A549 (cell line): ENCODE data around the gene SLC2A13.
A peak's percentile ranks its signal among the peaks of the same experiment; 100 is the strongest.

ENCODE experiments used
- CHD4 ChIP-seq: fragments of 200-600 bp; sonication (generic); IDR thresholded peaks from 2 replicates; pipeline ENCODE4 v1.6.1; 2016; ENCODE audit warnings: antibody characterized with exemption, mild to moderate bottlenecking, borderline replicate concordance
- HMGXB4 ChIP-seq: fragments of 250-450 bp; sonication (Bioruptor Pico); IDR thresholded peaks from 2 replicates; pipeline ENCODE4 v1.5.0; 2021; ENCODE audit warnings: mild to moderate bottlenecking, moderate library complexity, borderline replicate concordance
- KDM5A ChIP-seq: fragments of 200-600 bp; sonication (generic); IDR thresholded peaks from 2 replicates; pipeline ENCODE4 v1.6.1; 2016; ENCODE audit warnings: antibody characterized with exemption, mild to moderate bottlenecking
- MAX ChIP-seq: IDR thresholded peaks from 2 replicates; pipeline ENCODE4 v1.6.1; 2012
- MAZ ChIP-seq: fragments of 150-350 bp; IDR thresholded peaks from 2 replicates; pipeline ENCODE4 v1.6.1; 2014; ENCODE audit warnings: antibody characterized with exemption, low read depth, low read length, borderline replicate concordance
- NR3C1 ChIP-seq: fragments of >200 bp; sonication (Bioruptor Twin); formaldehyde crosslinking; IDR thresholded peaks from 3 replicates; pipeline ENCODE4 v1.6.1; 2017
- POLR2A ChIP-seq: IDR thresholded peaks from 2 replicates; pipeline ENCODE4 v1.6.1; 2012; ENCODE audit warnings: mild to moderate bottlenecking, low read length
- RAD21 ChIP-seq, 2 experiments: fragments of >200 bp in 1 of 2; sonication (Bioruptor Twin) in 1 of 2; formaldehyde crosslinking in 1 of 2; IDR thresholded peaks in 1 of 2; conservative IDR thresholded peaks in 1 of 2; 2 replicates in 1 of 2; 3 replicates in 1 of 2; pipeline ENCODE4 v1.6.1; 2012 to 2018; ENCODE audit warnings: inconsistent platforms in 1 of 2
- SMC3 ChIP-seq: fragments of >200 bp; sonication (Bioruptor Twin); formaldehyde crosslinking; IDR thresholded peaks from 3 replicates; pipeline ENCODE4 v1.6.1; 2018; ENCODE audit warnings: inconsistent platforms
- SREBF2 ChIP-seq: fragments of 450-650 bp; IDR thresholded peaks from 2 replicates; pipeline ENCODE4 v1.6.1; 2014; ENCODE audit warnings: mild to moderate bottlenecking, moderate library complexity
- TF ChIP-seq, protein P1 (sequence below): fragments of 450-650 bp; IDR thresholded peaks from 2 replicates; pipeline ENCODE4 v1.6.1; 2014; ENCODE audit warnings: antibody characterized with exemption
- TF ChIP-seq, protein P2 (sequence below): IDR thresholded peaks from 2 replicates; pipeline ENCODE4 v1.6.1; 2012; ENCODE audit warnings: low read depth, borderline replicate concordance
- TF ChIP-seq, protein P3 (sequence below): fragments of >200 bp; sonication (Bioruptor Twin); formaldehyde crosslinking; IDR thresholded peaks from 3 replicates; pipeline ENCODE4 v1.5.1; 2016

- TF ChIP-seq CHD4 (no peak), SREBF2 (no peak), SMC3 (no peak), NR3C1 (no peak), POLR2A (no peak), MAZ (no peak), KDM5A (no peak), HMGXB4 (CRISPR knock-in tag) (no peak), RAD21 (conservative IDR thresholded peaks at IDR 0.05 in 1 of 2, IDR thresholded peaks at IDR 0.05 in 1 of 2) (no peak), MAX (peak; percentile 42; the same call in 1 of the 2 replicates)
- TF ChIP-seq, protein P1, sequence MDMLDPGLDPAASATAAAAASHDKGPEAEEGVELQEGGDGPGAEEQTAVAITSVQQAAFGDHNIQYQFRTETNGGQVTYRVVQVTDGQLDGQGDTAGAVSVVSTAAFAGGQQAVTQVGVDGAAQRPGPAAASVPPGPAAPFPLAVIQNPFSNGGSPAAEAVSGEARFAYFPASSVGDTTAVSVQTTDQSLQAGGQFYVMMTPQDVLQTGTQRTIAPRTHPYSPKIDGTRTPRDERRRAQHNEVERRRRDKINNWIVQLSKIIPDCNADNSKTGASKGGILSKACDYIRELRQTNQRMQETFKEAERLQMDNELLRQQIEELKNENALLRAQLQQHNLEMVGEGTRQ: no peak
- TF ChIP-seq, protein P2, sequence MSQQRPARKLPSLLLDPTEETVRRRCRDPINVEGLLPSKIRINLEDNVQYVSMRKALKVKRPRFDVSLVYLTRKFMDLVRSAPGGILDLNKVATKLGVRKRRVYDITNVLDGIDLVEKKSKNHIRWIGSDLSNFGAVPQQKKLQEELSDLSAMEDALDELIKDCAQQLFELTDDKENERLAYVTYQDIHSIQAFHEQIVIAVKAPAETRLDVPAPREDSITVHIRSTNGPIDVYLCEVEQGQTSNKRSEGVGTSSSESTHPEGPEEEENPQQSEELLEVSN: no peak
- TF ChIP-seq, protein P3, sequence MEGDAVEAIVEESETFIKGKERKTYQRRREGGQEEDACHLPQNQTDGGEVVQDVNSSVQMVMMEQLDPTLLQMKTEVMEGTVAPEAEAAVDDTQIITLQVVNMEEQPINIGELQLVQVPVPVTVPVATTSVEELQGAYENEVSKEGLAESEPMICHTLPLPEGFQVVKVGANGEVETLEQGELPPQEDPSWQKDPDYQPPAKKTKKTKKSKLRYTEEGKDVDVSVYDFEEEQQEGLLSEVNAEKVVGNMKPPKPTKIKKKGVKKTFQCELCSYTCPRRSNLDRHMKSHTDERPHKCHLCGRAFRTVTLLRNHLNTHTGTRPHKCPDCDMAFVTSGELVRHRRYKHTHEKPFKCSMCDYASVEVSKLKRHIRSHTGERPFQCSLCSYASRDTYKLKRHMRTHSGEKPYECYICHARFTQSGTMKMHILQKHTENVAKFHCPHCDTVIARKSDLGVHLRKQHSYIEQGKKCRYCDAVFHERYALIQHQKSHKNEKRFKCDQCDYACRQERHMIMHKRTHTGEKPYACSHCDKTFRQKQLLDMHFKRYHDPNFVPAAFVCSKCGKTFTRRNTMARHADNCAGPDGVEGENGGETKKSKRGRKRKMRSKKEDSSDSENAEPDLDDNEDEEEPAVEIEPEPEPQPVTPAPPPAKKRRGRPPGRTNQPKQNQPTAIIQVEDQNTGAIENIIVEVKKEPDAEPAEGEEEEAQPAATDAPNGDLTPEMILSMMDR: no peak
These were observed 1.2 kb downstream of the SLC2A13 start for GRCh38 chr12:40104461-40105264.
